Suppressor macrophage treated with lipopolysaccharide for 1 hour (primary cell): Measurements from ENCODE around the gene ARHGAP44.
"Not testable (repeated sequence)": the region's sequence is repeated elsewhere in the genome, so short reads cannot be mapped to it uniquely, and the experiment has no call there.

Experiments
- DNase-seq, 3 donors: peaks; one replicate each; pipeline ENCODE4 v3.0.0-alpha.2; 2020 to 2022

The ARHGAP44 gene

GRCh38 chr17:12965988-12966387, 176.7 kb downstream of the ARHGAP44 start:
- no peak for DNase-seq

GRCh38 chr17:12966413-12966812, 177.1 kb downstream of the ARHGAP44 start:
- DNase-seq, result no peak

DNA sequence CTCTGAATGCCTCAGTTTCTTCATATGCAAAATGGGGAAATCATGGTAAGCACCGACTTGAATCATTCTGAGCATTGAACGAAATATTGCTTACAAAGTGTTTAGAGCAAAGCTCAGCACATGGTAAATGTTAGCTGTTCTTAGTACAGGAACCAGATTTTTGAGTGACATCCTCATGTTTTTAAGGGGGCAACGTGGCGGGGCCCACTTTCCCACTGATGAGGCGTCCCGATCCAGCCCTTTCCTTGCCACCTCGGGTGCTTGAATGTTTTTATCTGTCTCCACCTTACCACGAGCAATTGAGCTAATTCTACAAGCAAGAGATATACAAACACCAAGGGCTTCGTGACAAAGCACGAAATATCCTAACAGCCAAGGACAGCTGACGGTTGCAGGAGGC, 178.7 kb downstream of the ARHGAP44 start:
- no peak for DNase-seq

DNA sequence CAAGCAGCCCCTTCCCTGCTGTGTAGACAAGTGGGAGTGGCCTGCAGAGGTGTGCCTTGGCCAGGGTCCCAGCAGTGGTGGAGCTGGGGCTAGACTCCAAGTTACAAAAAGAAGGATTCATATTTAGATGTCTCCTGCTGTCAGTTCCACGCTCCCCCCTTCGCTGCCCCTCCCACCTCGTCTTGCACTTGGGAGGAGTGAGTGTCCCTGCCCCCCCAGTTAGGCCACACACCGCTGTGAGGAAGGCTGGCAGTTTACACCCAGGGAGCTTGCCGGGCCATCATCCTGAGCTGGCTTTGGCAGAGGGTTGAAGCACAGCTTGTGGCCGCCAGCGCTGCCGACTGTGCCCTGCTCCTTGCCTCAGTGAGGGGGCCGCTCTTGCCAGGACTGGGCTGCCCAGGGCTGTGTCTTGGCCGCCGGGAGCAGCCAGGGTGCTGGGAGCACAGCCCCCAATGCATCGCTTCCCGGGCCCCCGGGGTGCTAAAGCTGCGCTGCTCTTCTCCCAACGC, 184.3 kb downstream of the ARHGAP44 start:
- DNase-seq, result no peak

- DNase-seq, result no peak
These were observed 184.8 kb downstream of the ARHGAP44 start for GRCh38 chr17:12974005-12974531.

GRCh38 chr17:12977008-12977751, 187.9 kb downstream of the ARHGAP44 start:
- no peak for DNase-seq

GRCh38 chr17:12978787-12979186, 189.5 kb downstream of the ARHGAP44 start:
- not testable (repeated sequence) for DNase-seq

DNA sequence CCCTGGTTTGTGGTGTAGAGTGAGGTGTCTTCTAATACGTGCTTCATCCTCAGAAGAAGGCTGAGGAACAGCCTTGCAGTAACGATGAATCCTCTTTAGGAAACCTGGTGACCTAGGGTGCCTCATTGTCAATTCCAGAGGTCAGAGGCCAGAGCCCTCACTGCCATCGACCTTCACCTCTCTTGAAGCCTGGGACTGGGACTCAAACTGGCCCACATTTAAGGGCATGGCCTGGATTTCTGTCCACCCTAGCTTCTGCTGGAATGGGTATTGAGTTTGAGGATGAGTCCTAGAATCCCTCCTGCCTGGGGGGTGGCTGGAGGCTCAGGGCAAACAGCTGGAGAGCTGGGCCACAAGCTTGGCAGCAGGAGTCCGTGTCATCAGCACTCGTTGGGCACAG, 189.9 kb downstream of the ARHGAP44 start:
- DNase-seq, result no peak

- no peak for DNase-seq
These were observed 190.7 kb downstream of the ARHGAP44 start for GRCh38 chr17:12979826-12980500.

DNA sequence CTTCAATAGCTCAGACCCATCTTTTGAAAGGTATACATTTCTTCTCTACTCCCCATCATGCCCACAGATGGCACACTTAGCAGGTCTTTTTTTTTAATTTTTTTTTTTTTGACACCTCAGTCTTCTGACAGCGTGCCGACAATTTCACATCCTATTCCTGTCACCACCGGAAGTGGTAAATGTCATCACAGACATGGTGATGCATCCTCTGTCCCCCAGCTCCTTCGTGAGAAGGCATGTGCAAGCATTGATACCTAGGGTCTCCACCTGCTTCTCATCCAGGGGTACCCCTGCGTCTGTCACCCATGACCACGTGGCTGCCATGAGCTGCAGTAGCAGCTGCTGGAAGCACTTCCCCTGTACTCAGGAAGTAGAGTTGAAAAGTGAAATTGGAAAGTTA, 192.9 kb downstream of the ARHGAP44 start:
- DNase-seq, result no peak

DNA sequence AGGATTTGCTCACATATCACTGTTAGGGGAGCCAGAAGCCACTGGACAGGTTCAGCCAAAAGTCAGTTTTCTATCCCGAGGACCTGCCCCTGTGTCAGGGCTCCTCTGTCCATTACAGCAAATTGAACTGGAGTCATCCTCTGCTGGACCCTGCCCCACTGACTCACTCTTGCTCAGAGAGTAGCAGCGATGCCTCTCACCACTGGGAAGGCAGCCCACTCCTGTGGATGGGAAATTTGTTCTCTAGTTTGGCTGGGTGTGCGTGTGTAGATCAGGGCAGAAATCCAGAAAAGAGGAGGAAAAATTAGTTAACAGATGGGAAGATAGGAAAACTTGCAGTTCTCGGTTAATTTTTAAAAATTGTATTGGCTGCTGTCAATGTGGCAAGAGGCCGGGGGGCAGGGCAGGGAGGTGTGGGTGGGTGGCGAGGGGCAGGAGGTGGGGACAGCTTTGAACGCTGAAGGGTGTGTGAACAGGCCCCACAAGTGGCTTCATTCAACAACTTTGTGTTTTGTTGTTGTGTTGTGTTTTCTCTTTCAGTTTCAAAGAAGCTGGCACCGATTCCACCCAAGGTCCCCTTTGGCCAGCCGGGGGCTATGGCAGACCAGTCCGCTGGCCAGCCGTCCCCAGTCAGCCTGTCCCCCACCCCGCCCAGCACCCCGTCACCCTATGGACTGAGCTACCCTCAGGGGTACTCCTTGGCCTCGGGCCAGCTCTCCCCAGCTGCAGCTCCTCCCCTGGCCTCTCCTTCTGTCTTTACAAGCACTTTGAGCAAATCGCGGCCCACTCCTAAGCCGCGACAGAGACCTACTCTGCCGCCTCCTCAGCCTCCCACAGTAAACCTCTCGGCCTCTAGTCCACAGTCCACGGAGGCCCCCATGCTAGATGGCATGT, 194.9 kb downstream of the ARHGAP44 start:
- DNase-seq, result no peak

- no peak for DNase-seq
These were observed 196.4 kb downstream of the ARHGAP44 start for GRCh38 chr17:12985431-12986293.

- no peak for DNase-seq
These were observed 197.8 kb downstream of the ARHGAP44 start for GRCh38 chr17:12987120-12987519.

- no peak for DNase-seq
These were observed 200.9 kb downstream of the ARHGAP44 start for GRCh38 chr17:12990041-12990808.

DNA sequence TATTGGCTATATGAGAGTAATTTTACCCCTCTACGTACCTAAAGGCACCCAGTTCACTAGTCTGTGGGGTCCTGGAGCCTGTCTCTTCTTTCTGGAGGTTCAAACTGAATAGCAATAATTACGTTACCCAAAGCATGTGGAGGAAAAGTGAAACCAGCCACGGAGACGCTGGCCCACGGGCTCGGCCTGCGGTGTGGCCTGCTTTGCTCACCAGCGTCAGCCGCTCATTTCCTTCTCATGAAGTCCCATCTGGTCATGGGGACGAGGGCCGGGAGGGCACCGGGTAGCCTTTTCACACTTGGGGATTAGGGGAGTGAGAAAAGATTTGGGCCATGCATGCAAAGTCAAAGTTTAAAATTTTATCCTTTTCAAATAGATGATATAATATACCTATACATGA, 201.6 kb downstream of the ARHGAP44 start:
- DNase-seq, result no peak

DNA sequence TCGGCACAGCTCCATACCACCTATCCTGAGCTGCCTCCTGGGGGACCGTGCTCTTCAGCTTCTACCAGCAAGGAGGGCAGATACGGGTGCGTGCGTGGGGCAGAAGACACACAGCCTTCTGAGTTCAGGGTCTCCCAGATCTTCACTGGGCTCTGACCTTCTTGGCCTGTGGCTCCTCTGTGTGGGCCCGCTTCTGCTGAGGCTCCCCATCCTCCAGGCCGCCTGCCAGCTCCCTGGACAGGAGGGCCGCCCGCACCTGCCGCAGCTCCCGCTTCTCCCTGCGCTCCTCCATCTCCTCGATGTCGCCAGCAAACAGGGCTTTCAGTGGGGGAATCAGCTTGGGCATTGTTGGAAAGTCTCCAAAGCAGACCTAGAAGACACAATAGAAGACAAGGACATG, 203.4 kb downstream of the ARHGAP44 start:
- no peak for DNase-seq

DNA sequence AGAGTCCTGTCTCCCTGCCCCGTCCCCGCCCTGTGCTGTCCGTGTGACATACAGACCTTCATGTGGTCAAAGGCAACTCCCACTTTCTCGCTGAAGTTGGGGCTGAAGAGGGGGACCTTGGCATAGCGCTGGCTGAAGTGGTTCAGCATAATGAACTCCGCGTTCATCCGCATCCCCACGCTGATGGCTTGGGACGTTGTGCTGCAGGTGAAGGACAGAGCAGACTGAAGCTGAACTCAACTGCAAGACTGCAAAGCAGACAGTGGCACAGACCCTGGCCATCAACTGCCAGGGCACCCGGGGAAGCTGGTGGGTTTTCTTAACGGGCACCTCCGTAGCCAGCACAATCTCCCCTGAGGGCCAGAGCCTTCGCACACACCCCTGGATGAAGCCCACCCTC, 204.3 kb downstream of the ARHGAP44 start:
- no peak for DNase-seq

DNA sequence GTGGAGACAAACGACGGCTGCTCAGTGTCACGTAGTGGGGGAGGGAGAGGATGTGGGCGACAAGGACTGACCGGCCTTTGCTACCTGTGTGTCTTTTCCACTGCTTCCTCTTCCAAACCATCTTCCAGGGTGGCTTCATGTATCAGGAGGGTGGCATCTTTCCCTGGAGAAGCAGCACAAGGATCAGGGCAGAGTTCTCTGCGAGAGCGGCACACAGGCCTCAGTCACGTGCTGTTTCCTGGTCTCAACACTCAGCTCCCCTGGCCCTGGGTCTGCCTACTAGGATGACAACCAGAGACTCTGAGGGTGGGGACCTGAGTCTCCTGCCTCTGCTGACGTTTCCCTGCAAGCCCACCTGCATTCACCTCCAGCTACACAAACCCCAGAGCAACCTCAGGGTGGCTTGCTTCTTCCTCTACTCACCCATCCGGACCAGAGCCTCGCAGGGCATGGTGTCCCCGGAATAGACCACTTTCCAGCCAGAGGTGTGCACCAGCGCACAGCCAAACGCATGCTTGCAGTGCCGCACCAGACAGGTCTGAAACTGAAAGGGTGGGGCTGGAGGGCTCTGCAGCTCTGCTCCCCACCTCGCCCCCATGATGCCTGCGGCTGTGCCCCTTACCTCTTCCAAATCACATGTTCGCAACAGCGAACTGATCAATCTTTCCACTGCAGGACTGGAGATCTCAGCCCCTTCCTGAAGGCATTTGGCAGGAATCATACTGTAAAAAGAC, 205.2 kb downstream of the ARHGAP44 start:
- no peak for DNase-seq

DNA sequence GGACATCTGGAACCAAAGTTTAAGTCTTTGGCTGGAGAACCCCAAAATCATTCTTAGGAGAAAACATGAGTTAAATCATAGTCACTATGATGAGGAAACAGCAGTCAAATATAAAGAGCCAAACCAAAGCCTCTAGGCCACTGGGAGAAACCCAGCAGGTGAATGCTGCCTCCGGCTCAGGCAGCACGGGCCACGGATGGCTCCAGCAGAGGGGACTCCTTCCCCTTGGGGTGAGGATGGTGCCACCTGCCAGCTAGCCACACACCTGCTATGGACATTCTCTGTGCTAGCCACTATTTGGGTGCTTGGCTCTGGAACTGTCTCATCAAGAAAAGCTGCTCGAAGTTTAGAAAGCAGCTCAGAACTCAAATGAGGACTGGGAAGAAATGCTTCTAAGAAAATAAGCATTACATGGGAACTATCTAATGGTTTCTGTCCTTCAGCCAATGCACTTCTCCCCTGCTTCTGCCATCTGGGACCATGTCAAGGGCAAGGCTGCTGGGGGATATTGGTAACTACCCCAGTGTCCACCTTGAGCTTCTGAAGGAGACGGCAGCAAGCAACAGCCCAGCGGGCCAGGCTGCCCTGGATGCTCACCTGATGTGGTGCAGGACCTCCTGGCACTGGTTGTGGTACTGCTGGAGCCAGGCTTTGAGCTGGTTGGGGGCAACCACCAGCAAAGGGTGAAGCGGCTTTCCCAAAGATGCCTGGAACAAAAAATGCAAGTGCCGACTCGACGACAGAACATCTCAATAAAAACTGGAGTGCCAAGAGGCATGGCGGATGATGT, 206.0 kb downstream of the ARHGAP44 start:
- no peak for DNase-seq

DNA sequence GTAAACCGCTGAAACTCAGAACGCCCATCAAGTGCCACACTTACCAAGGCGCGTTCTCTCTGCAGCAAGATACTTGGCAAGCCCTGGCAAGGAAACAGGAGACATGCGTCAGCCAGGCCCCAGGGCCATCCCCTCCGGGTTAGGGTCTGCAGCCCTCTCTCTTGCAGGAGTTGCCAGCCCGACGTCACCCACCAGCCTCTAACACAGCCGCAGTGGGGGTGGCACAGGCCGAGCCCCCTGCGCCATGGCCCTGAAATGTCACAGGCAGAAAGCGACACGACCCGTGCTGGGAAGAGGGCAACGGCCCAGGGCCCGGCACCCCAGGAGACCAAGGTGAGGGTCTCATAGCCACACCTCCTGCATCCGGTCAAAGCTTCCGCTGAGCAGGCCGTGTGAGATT, 206.6 kb downstream of the ARHGAP44 start:
- DNase-seq, result no peak
